H1 (cell line): ENCODE results near the gene PPP1R11.

ENCODE experiments used
- BRCA1 ChIP-seq: IDR thresholded peaks from 2 replicates; pipeline ENCODE4 v1.6.1; 2012; ENCODE audit warnings: low read depth, low read length, improper control_type of control experiment
- CEBPB ChIP-seq: IDR thresholded peaks from 2 replicates; pipeline ENCODE4 v1.6.1; 2012; ENCODE audit warnings: low read depth, low read length
- CREB1 ChIP-seq: IDR thresholded peaks from 2 replicates; pipeline ENCODE4 v1.6.1; 2012; ENCODE audit warnings: inconsistent platforms
- CTCF ChIP-seq, 3 experiments: IDR thresholded peaks; 1 replicate in 2 of 3; 2 replicates in 1 of 3; pipeline versions ENCODE4 v1.5.1 to v1.6.1; 2011; ENCODE audit warnings: low read length in 3 of 3, mild to moderate bottlenecking in 3 of 3, inconsistent platforms in 2 of 3, low read depth in 1 of 3, moderate library complexity in 1 of 3; ENCODE audit not compliant: insufficient read depth in 1 of 3; ENCODE audit errors: control extremely low read depth in 1 of 3
- EP300 ChIP-seq, 2 experiments: IDR thresholded peaks; 1 replicate in 1 of 2; 2 replicates in 1 of 2; pipeline ENCODE4 v1.6.1; 2011 to 2012; ENCODE audit warnings: low read depth in 2 of 2, low read length in 2 of 2, mild to moderate bottlenecking in 2 of 2, borderline replicate concordance in 1 of 2, inconsistent platforms in 1 of 2, moderate library complexity in 1 of 2
- KDM4A ChIP-seq: IDR thresholded peaks from one replicate; pipeline ENCODE4 v1.7.1; 2012; ENCODE audit warnings: low read depth, mild to moderate bottlenecking, moderate library complexity, low read length, inconsistent platforms; ENCODE audit not compliant: severe bottlenecking
- POLR2A ChIP-seq, 2 experiments: IDR thresholded peaks; 1 replicate in 1 of 2; 2 replicates in 1 of 2; pipeline ENCODE4 v1.6.1; 2011; ENCODE audit warnings: low read depth in 2 of 2, low read length in 2 of 2, mild to moderate bottlenecking in 2 of 2; ENCODE audit errors: control extremely low read depth in 1 of 2
- SIX5 ChIP-seq: IDR thresholded peaks from 2 replicates; pipeline ENCODE4 v1.6.1; 2011; ENCODE audit warnings: mild to moderate bottlenecking, low read depth, low read length
- SP1 ChIP-seq: IDR thresholded peaks from 2 replicates; pipeline ENCODE4 v1.6.1; 2011; ENCODE audit warnings: low read depth, low read length
- USF2 ChIP-seq: IDR thresholded peaks from 2 replicates; pipeline ENCODE4 v1.6.1; 2011; ENCODE audit warnings: low read length, improper control_type of control experiment

- TF ChIP-seq CTCF (IDR thresholded peaks at IDR 0.05; ENCODE audit: control extremely low read depth in 1 of 3, insufficient read depth in 1 of 3, low read depth in 1 of 3, low read length in 3 of 3) (no peak), SIX5 (no peak), SP1 (no peak), POLR2A (IDR thresholded peaks at IDR 0.05; ENCODE audit: control extremely low read depth in 1 of 2, low read depth in 2 of 2, low read length in 2 of 2) (no peak), CEBPB (no peak), USF2 (no peak), KDM4A (no peak), CREB1 (no peak), EP300 (IDR thresholded peaks at IDR 0.05; ENCODE audit: borderline replicate concordance in 1 of 2, low read depth in 2 of 2, low read length in 2 of 2) (no peak), BRCA1 (no peak)
Measured at GRCh38 chr6:30113003-30113759, 46.2 kb downstream of the PPP1R11 start, which contains the start of gene TRIM31.
